ENCODE results near the gene CPSF3.

GRCh38 chr2:9517118-9517782 is 93.8 kb downstream of the CPSF3 start:
- no peak for TF ChIP-seq CTCF (conservative IDR thresholded peaks at IDR 0.05; ENCODE audit: low read length)
- TF ChIP-seq EZH2phosphoT487 (IDR thresholded peaks at IDR 0.05; ENCODE audit: borderline replicate concordance) = no peak
